Activated CD8-positive, alpha-beta T cell treated with anti-CD3 and anti-CD28 coated beads for 36 hours (primary cell): Measurements from ENCODE around the gene TEX261. TPM values are rescaled to one million over a fixed set of nuclear protein-coding genes. Genes with fewer than 3 reads are reported as not detected.
A peak's percentile ranks its signal among the peaks of the same experiment; 100 is the strongest.

Experiments
- ATAC-seq: fragments of 200-7000 bp; cut with Tn5 transposase; one replicate; pipeline ENCODE4 v1.10.0; 2021; ENCODE audit warnings: mild to moderate bottlenecking, moderate library complexity
- CTCF ChIA-PET: fragments of 350-600 bp; sonication (Branson Sonifier 250); formaldehyde crosslinking; loops from one replicate; lab custom pipeline; 2021; ENCODE audit warnings: antibody characterized with exemption; lab: Charles Lee
- POLR2A ChIA-PET: fragments of 350-600 bp; sonication (Branson Sonifier 250); formaldehyde crosslinking; loops from one replicate; lab custom pipeline; 2021; ENCODE audit warnings: antibody characterized with exemption; lab: Charles Lee
- DNase-seq: peaks from one replicate; pipeline ENCODE4 v3.0.0-alpha.2; 2020
- H3K27ac Mint-ChIP-seq: one replicate; pipeline ENCODE4 v1.8.0; 2021; ENCODE audit warnings: mild to moderate bottlenecking, mixed read lengths
- H3K27me3 Mint-ChIP-seq: one replicate; pipeline ENCODE4 v1.8.0; 2021; ENCODE audit warnings: mixed read lengths
- H3K36me3 Mint-ChIP-seq: one replicate; pipeline ENCODE4 v1.8.0; 2021; ENCODE audit warnings: low read depth, mixed read lengths
- H3K4me1 Mint-ChIP-seq: one replicate; pipeline ENCODE4 v1.8.0; 2021; ENCODE audit warnings: low read depth, mixed read lengths
- H3K4me3 Mint-ChIP-seq: one replicate; pipeline ENCODE4 v1.8.0; 2021; ENCODE audit warnings: mild to moderate bottlenecking, moderate library complexity, mixed read lengths
- H3K9me3 Mint-ChIP-seq: one replicate; pipeline ENCODE4 v1.8.0; 2021; ENCODE audit warnings: mixed read lengths
- intact Hi-C: fragments of 100-400 bp; cut with micrococcal nuclease; formaldehyde crosslinking; loops from one replicate; pipeline ENCODE4 v1.10.0; 2022
- total RNA-seq, 2 experiments: library from RNA; stranded (reverse); gene quantifications; one replicate each; pipeline ENCODE4 v1.2.3, GENCODE V29; 2021
- TF ChIP-seq, protein P1 (sequence below): fragments of 200-600 bp; IDR thresholded peaks from one replicate; pipeline ENCODE4 v1.8.0; 2022; ENCODE audit warnings: antibody characterized with exemption, mild to moderate bottlenecking

The TEX261 gene
- total RNA-seq, 2 experiments from 2014 or later = 38.8 to 39.9 TPM

DNA sequence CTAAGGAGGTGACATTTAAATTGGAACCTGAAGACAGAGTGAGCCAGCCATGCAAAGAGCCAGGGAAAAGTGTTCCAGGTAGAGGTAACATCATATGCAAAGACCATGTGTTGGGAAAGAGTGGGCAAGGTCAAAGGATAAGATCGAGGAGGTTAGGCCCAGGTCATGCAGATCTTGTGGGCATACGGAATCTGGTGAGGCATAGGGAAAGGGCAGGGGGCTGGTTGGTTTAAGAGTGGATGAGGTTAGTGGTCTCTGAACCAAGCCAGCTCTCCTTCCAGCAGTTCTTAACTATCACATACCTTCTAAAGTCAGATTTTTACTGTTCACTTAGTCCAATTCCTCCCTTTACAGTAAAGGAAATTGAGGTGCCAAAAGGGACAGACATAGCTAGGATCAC, 13.3 kb downstream of the TEX261 start:
- H3K4me3 Mint-ChIP-seq = no peak overlapping the region
- ChIA-PET CTCF (interaction anchor here (0.9 to 6.0 kb wide), 4 partner anchors 18 to 70 kb away, joined by 3 to 60 read pairs (median 6); no protein-coding TSS in a partner anchor), POLR2A (no interaction called here)
- H3K4me1 Mint-ChIP-seq = peaks cover 21% of the 10 kb centered on the region
- peaks cover 13% of the 10 kb centered on the region for H3K36me3 Mint-ChIP-seq
- H3K27ac Mint-ChIP-seq = no peak overlapping the region
- no peaks in the 10 kb centered on the region for H3K27me3 Mint-ChIP-seq
- TF ChIP-seq, protein P1, sequence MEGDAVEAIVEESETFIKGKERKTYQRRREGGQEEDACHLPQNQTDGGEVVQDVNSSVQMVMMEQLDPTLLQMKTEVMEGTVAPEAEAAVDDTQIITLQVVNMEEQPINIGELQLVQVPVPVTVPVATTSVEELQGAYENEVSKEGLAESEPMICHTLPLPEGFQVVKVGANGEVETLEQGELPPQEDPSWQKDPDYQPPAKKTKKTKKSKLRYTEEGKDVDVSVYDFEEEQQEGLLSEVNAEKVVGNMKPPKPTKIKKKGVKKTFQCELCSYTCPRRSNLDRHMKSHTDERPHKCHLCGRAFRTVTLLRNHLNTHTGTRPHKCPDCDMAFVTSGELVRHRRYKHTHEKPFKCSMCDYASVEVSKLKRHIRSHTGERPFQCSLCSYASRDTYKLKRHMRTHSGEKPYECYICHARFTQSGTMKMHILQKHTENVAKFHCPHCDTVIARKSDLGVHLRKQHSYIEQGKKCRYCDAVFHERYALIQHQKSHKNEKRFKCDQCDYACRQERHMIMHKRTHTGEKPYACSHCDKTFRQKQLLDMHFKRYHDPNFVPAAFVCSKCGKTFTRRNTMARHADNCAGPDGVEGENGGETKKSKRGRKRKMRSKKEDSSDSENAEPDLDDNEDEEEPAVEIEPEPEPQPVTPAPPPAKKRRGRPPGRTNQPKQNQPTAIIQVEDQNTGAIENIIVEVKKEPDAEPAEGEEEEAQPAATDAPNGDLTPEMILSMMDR = no peak
- intact Hi-C loops = no loop called here
- ATAC-seq (no peak), DNase-seq (no peak)
- H3K9me3 Mint-ChIP-seq = no peaks in the 10 kb centered on the region

DNA sequence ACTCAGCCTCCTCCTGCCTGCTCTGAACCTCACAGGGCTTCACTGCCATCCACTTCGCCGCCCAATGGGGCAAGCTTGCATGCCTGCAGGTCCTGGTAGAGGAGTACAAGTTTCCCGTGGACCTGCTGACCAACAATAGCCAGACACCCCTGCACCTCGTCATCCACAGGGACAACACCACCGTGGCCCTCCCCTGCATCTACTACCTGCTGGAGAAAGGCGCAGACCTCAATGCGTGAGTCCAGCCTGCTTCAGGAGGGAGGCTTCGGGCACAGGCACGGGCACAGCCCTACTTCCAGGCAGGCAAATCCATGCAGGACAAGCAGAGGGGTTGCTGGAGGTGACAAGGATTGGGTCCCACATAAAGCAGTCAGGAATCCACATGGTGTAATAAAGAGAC, 15.0 kb downstream of the TEX261 start:
- TF ChIP-seq, protein P1 = no peak
- CTCF ChIA-PET = interaction anchor here (0.7 to 2.6 kb wide), 5 partner anchors 15 to 31 kb away, joined by 3 to 9 read pairs (median 4); no protein-coding TSS in a partner anchor
- Mint-ChIP-seq H3K4me1 (peaks cover 16% of the 10 kb centered on the region), H3K27ac (no peak overlapping the region), H3K27me3 (no peaks in the 10 kb centered on the region), H3K9me3 (no peaks in the 10 kb centered on the region), H3K36me3 (no peaks in the 10 kb centered on the region), H3K4me3 (no peak overlapping the region)
- no peak for DNase-seq
- intact Hi-C loops = no loop called here
- POLR2A ChIA-PET = no interaction called here
- ATAC-seq = no peak

DNA sequence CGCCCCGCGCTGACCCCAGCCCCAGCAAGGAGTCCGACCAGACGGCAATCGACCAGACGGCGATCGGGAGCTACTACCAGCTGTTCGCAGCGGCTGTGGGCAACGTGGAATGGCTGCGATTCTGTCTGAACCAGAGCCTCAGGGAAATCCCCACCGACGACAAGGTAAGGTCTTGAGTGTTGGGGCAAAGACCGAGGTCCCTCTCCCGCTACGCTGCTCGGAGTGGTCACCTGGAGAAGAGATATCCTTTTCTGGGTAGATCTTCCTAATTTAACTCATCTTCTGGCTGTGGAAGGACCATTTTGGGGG, 15.5 kb downstream of the TEX261 start:
- H3K27me3 Mint-ChIP-seq = no peaks in the 10 kb centered on the region
- ATAC-seq (no peak), DNase-seq (no peak)
- POLR2A ChIA-PET = no interaction called here
- TF ChIP-seq, protein P1 = no peak
- H3K4me3 Mint-ChIP-seq = peak overlapping the region; percentile 4
- CTCF ChIA-PET = interaction anchor here (1.5 to 2.4 kb wide), 3 partner anchors 14 to 22 kb away, joined by 6 to 9 read pairs (median 8); no protein-coding TSS in a partner anchor
- intact Hi-C loops = no loop called here
- no peaks in the 10 kb centered on the region for H3K9me3 Mint-ChIP-seq
- H3K4me1 Mint-ChIP-seq = peaks cover 12% of the 10 kb centered on the region
- no peaks in the 10 kb centered on the region for H3K36me3 Mint-ChIP-seq
- no peak overlapping the region for H3K27ac Mint-ChIP-seq

DNA sequence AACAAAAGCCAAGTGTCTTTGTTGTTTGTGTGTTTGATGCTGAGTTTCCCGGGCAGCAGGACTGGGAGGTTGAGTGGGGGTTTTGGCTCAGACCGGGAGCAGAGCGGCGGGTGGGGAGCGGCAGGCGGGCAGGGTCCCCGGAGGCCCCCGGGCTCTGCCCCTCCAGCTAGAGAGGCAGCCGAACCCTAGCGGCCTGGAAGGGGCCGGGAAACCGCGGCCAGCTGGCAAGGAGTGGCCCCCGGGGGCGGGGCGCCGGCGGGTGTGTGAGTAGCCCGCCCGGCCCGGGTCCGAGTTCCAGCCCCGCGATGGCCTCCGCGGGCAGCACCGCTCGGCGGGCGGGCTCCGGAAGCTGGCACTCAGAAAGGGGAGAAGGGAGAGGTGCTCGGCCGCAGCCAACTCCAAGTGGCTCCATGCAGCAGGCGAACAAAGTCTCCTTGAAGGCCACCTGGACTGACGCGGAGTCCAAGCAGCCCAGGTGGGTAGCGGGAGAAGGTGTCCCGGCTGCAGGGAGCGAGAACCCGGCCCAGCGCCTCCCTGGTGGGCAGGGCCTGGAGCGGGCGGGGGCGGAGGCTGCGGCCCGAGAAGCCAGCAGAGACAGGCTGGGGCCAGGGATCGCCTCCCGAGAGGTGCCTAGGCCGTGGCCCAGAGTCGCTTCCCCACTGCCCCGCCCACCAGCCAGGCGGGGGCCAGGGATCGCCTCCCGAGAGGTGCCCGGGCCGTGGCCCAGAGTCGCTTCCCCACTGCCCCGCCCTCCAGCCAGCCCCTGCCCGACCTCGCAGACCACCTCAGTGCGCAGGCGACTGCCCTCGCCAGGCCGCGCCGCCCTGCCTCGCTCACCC, 16.1 kb downstream of the TEX261 start, which contains the start of gene ANKRD53:
ANKRD53 (plus strand) TSS at position 290 of the 839 bp plus-strand sequence; CDS start at position 306, 16 bp downstream.
- CTCF ChIA-PET = interaction anchor here (0.9 to 2.4 kb wide), 6 partner anchors 9 to 189 kb away, joined by 4 to 10 read pairs (median 7); no protein-coding TSS in a partner anchor
- TF ChIP-seq, protein P1 = no peak
- H3K36me3 Mint-ChIP-seq = no peaks in the 10 kb centered on the region
- H3K27me3 Mint-ChIP-seq = no peaks in the 10 kb centered on the region
- peak; percentile 48 for ATAC-seq
- POLR2A ChIA-PET = no interaction called here
- H3K4me3 Mint-ChIP-seq = peak within 1 kb of the TSS; percentile 67
- H3K9me3 Mint-ChIP-seq = no peaks in the 10 kb centered on the region
- DNase-seq = peak; percentile 39
- H3K4me1 Mint-ChIP-seq = peaks cover 12% of the 10 kb centered on the region
- intact Hi-C loops = no loop called here
- peak within 1 kb of the TSS; percentile 83 for H3K27ac Mint-ChIP-seq

DNA sequence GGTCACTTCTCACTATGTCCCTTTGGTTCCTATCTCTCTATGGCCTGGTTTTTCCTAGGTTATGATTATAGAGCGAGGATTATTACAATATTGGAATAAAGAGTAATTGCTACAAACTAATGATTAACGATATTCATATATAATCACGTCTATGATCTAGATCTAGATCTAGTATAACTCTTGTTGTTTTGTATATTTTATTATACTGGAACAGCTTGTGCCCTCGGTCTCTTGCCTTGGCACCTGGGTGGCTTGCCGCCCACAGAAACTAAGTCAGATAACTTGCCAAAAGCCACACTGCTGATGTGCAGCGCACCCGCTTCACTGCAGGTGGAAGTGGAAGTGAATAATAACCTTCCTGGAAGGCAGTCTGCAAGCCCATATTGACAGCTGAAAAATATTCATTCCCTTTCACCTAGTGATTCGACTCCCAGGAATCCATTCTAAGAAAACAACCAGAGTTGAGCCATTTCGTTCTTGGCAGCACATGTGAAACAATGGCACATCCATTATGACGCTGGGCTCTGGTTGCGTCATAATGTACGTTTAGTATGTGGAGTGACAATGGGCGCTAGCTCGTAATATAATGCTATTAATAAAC, 17.0 kb downstream of the TEX261 start:
- no peaks in the 10 kb centered on the region for H3K27me3 Mint-ChIP-seq
- no peaks in the 10 kb centered on the region for H3K9me3 Mint-ChIP-seq
- H3K27ac Mint-ChIP-seq = peak overlapping the region; percentile 83
- ATAC-seq (peak; percentile 35), DNase-seq (peak; percentile 67)
- no peaks in the 10 kb centered on the region for H3K36me3 Mint-ChIP-seq
- peaks cover 12% of the 10 kb centered on the region for H3K4me1 Mint-ChIP-seq
- ChIA-PET POLR2A (no interaction called here), CTCF (interaction anchor here (0.9 to 2.4 kb wide), 6 partner anchors 10 to 188 kb away, joined by 4 to 10 read pairs (median 7); no protein-coding TSS in a partner anchor)
- peak overlapping the region; percentile 67 for H3K4me3 Mint-ChIP-seq
- intact Hi-C loops = no loop called here
- TF ChIP-seq, protein P1 = peak; percentile 38
